ENCODE measurements around the gene GNPTAB.
"Not testable (repeated sequence)": the region's sequence is repeated elsewhere in the genome, so short reads cannot be mapped to it uniquely, and the experiment has no call there.

GNPTAB gene

GRCh38 chr12:101813117-101813516 lies 17.6 kb downstream of the GNPTAB start:
- no peak for DNase-seq (ENCODE audit: low read depth, low spot score)

GRCh38 chr12:101812716-101813115 lies 18.0 kb downstream of the GNPTAB start:
- DNase-seq (ENCODE audit: low read depth, low spot score); H3K4me3 ChIP-seq (ENCODE audit: low read length): not testable (repeated sequence)

More at GRCh38 chr12:101813117-101813516, 17.6 kb downstream of the GNPTAB start:
- no peak overlapping the region for H3K4me3 ChIP-seq (ENCODE audit: low read length)

DNA sequence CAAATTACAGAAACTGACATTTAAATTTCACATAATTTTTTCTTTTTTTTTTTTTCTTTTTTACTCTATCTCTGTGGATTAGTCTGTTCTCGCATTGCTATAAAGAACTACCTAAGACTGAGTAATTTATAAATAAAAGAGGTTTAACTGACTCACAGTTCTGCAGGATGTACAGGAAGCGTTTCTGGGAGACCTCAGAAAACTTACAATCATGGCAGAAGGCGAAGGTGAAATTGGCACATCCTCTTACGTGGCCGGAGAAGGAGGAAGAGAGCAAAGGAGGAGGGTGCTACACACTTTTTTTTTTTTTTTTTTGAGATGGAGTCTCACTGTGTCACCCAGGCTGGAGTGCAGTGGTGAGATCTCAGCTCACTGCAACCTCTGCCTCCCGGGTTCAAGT lies 19.4 kb downstream of the GNPTAB start:
- H3K4me3 ChIP-seq (ENCODE audit: low read length); DNase-seq (ENCODE audit: low read depth, low spot score): not testable (repeated sequence)

DNA sequence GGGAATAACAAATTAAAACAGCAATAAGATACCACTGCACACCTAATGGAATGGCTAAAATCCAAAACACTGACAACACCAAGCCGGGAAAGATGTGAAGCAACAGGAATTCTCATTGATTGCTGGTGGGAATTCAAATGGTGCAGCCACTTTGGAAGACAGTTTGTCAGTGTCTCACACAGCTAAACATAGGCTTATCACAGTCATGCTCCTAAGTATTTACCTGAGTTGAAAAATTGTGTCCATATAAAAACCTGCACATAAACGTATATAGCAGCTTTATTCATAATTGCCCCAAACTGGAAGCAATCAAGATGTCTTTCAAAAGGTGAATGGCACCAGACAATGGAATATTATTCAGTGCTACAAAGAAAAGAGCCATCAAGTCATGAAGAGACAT lies 21.6 kb downstream of the GNPTAB start:
- no peak for DNase-seq (ENCODE audit: low read depth, low spot score)
- no peak overlapping the region for H3K4me3 ChIP-seq (ENCODE audit: low read length)

DNA sequence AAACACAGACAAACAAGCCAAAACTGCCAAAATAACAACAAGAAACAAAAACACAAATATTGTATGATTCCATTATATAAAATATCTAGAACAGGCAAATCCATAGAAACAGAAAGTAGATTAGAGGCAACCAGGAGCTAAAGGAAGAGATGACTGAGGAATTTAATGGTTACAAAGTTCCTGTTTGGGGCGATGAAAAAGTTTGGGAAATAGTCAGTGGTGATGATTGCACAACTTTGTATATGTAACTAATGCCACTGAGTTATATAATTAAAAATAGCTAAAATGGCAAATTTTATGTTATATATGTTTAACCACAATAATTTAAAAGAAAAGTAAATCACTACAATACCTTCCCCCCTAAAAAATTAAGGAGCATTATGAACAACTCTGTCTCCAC lies 24.5 kb downstream of the GNPTAB start:
- no peak for DNase-seq (ENCODE audit: low read depth, low spot score)
- no peak overlapping the region for H3K4me3 ChIP-seq (ENCODE audit: low read length)

DNA sequence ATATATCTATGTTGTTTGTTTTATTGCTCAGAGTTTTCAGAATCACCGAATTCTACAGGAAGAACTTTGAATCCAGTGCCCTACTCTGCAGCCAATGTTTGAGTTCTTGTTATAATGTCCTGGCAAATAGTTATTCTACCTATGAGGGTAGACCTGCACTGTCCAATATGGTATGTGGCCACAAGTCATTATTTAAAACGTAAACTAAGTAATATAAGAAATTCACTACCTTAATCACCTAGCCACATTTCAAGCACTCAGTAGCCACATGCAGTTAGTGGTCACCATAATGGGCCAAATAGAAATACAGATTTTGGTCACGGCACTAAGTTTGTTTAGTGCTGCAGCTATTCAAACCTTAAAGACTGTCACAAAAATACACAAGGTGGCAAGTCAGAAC lies 26.4 kb downstream of the GNPTAB start:
- DNase-seq (ENCODE audit: low read depth, low spot score), result no peak
- no peak overlapping the region for H3K4me3 ChIP-seq (ENCODE audit: low read length)

- no peak overlapping the region for H3K4me3 ChIP-seq (ENCODE audit: low read length)
- no peak for DNase-seq (ENCODE audit: low read depth, low spot score)
Measured at GRCh38 chr12:101803978-101804377, 26.8 kb downstream of the GNPTAB start.

DNA sequence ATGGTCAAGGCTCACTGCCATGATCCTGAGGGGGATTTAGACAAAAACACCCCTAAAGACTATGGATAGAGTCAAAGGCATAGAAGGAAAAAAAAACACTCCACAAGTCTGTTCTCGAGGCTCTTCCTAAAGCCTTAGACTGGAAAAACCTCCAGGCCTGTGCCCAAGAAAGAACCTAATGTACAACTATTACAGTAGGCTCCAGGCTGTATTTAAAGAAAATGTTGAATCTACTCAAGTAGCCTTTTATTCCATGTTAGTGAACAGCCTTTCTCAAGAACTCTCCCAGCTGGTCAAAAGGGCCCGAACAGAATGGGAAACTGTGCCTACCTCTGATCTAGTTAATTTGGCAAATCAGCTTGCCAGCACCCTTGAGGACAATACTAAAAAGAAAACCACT lies 28.3 kb downstream of the GNPTAB start:
- DNase-seq (ENCODE audit: low read depth, low spot score), result no peak
- H3K4me3 ChIP-seq (ENCODE audit: low read length), result no peak overlapping the region

DNA sequence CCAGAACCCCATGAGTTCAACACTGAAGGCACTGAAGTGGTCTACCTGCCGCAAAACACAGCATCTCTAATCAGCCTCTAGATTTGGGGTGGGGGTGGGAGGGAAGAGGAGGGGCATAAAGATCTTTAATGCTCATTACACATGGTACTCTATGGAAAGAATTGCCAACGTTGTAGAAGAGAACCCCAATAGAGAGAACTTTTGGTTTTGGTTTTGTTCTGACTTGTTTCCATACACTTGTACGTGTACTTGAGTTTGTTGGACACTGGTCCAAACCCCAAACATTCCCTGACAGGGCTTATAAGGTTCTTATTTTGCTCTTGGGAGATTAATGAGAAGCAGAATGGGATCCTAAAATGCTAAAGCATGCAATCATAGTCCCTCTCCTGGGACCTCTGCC lies 31.0 kb downstream of the GNPTAB start:
- H3K4me3 ChIP-seq (ENCODE audit: low read length), result no peak overlapping the region
- DNase-seq (ENCODE audit: low read depth, low spot score), result no peak

DNA sequence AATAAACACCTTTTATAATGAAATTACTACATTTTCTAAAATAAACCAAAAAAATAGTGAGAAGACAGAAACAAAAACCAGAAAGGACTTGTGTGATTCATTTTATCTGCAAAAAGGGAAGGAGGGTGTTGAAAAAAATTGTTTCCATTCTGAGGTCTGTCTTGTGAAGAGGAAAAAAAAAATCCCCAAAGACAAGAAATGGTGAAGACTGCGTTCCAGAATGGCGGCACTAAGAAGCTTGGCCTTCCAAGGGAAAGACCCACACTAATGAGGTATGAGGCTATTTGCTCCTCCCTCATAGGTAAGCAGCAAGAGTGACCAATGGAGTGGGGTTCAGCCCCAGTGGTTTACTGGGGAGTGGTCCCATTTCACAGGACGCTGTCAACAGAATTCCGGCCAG lies 35.0 kb downstream of the GNPTAB start:
- H3K4me3 ChIP-seq (ENCODE audit: low read length), result no peak overlapping the region
- no peak for DNase-seq (ENCODE audit: low read depth, low spot score)

GRCh38 chr12:101795013-101795412 lies 35.7 kb downstream of the GNPTAB start:
- no peak overlapping the region for H3K4me3 ChIP-seq (ENCODE audit: low read length)
- DNase-seq (ENCODE audit: low read depth, low spot score), result no peak

- H3K4me3 ChIP-seq (ENCODE audit: low read length), result no peak overlapping the region
- no peak for DNase-seq (ENCODE audit: low read depth, low spot score)
Measured at GRCh38 chr12:101794574-101794973, 36.2 kb downstream of the GNPTAB start.

- DNase-seq (ENCODE audit: low read depth, low spot score), result no peak
- H3K4me3 ChIP-seq (ENCODE audit: low read length), result no peak overlapping the region
Measured at GRCh38 chr12:101793401-101793800, 37.4 kb downstream of the GNPTAB start.

- no peak for DNase-seq (ENCODE audit: low read depth, low spot score)
- H3K4me3 ChIP-seq (ENCODE audit: low read length), result no peak overlapping the region
Measured at GRCh38 chr12:101792046-101792931, 38.5 kb downstream of the GNPTAB start.

- no peak overlapping the region for H3K4me3 ChIP-seq (ENCODE audit: low read length)
- no peak for DNase-seq (ENCODE audit: low read depth, low spot score)
Measured at GRCh38 chr12:101789171-101789570, 41.6 kb downstream of the GNPTAB start.

DNA sequence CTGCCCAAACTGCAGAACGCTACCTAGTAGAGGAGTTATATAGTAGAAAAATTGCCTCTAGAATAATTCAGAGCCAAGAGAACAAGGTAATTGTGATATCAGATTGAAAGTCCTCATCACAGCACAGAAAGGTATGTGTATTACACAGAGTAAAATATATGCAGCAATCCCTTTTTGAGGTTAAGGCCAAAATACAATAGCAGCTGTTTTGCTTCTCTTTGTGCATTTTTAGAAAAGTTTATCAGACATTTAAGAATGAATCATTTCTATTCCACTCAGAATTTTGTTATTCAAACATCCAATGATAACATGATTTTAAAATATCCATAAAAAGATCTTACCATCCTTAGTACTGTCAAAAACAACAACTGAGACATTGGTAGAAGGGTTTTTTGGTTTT lies 45.1 kb downstream of the GNPTAB start:
- no peak overlapping the region for H3K4me3 ChIP-seq (ENCODE audit: low read length)
- DNase-seq (ENCODE audit: low read depth, low spot score), result no peak

DNA sequence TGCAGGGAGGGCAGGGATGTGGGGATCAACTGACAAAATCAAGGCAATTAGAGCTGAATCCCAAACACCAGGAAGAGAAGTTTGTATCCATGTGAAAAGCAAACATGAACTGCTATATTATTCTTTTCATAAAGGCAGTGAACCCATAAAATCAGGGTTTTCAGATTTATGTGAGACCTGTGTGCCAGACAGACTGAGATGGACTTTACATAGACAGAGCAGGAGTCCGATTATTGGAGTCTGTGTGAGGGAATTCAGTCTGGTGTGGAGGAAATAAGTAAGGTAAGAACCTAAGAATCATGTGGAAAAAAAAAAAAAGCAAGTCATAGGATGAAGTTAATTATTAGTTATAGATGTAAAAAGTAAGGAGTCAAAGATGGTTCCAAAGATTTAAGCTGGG lies 46.4 kb downstream of the GNPTAB start:
- DNase-seq (ENCODE audit: low read depth, low spot score), result no peak
- no peak overlapping the region for H3K4me3 ChIP-seq (ENCODE audit: low read length)

- DNase-seq (ENCODE audit: low read depth, low spot score), result no peak
- no peak overlapping the region for H3K4me3 ChIP-seq (ENCODE audit: low read length)
Measured at GRCh38 chr12:101783838-101784237, 46.9 kb downstream of the GNPTAB start.

- no peak overlapping the region for H3K4me3 ChIP-seq (ENCODE audit: low read length)
- no peak for DNase-seq (ENCODE audit: low read depth, low spot score)
Measured at GRCh38 chr12:101783150-101783549, 47.6 kb downstream of the GNPTAB start.

GRCh38 chr12:101782273-101782731 lies 48.5 kb downstream of the GNPTAB start:
- no peak for DNase-seq (ENCODE audit: low read depth, low spot score)
- H3K4me3 ChIP-seq (ENCODE audit: low read length), result no peak overlapping the region

DNA sequence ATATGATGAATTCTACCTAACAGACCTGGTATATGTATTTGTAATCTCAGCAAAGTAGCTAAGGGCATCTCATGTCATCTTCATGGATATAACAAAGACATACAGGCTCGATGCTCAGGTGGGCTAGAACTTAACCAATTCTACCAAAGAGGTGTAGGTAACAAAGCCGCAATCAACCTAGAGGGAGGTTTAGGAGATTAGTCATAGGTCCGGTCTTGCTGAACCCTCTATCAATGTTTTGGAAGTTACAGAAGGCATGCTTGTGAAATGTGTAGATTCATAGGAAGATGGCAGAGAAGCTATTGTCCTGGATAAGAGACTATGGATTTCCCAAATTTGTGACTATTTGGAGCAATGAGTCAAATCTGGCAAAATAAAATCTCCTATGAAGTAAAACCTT lies 48.9 kb downstream of the GNPTAB start:
- no peak overlapping the region for H3K4me3 ChIP-seq (ENCODE audit: low read length)
- no peak for DNase-seq (ENCODE audit: low read depth, low spot score)

Data from Jurkat, Clone E6-1 (cell line).